ENCODE data around the gene ERFE. TPM values are rescaled to one million over a fixed set of nuclear protein-coding genes. Genes with fewer than 3 reads are reported as not detected.
A peak's percentile ranks its signal among the peaks of the same experiment; 100 is the strongest.

ERFE gene
- total RNA-seq, 1 donor from 2014 or later: not detected

DNA sequence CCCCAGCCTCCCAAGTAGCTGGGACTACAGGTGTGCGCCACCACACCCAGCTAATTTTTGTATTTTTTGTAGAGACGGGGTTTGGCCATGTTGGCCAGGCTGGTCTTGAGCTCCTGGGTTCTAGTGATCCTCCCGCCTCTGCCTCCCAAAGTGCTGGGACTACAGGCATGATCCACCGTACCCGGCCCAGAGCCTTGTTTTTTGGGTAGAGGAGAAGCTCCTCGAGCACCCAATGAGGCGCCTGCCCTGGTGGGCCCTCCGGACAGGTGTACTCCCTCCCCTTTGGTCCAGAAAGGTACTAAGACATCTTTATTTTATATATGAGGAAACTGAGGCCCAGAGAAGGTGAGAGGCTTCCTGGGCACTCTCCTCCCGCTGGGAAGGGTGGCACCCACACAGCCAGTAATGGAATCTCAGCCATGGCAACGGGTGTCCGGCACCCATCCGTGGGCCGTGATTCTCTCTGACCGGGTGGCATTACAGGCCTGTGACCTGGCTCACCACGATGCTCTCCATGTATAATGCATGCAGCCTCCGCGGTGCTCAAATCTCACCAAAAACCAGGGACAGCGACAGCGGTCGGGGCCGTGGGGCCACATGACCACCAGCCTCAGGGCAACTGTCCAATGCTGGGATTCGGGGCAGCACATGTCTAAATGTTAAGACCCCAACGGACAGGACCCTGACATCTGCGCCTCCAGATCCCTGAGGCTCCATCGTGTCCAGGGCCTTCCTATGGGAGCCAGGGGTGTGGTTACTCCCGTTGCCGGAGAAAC lies 37.1 kb upstream of the ERFE start:
- ATAC-seq (no peak), DNase-seq (peak; percentile 42)
- Histone ChIP-seq H3K27me3 (ENCODE audit: low read depth) (peaks cover 17% of the 10 kb centered on the region), H3K36me3 (no peaks in the 10 kb centered on the region), H3K4me3 (no peak overlapping the region), H3K27ac (no peak overlapping the region), H3K9me3 (no peaks in the 10 kb centered on the region), H3K4me1 (no peaks in the 10 kb centered on the region)
- intact Hi-C loops (cut with DNase I): no loop called here
- no peak for TF ChIP-seq CTCF (IDR thresholded peaks at IDR 0.05)

GRCh38 chr2:238122287-238123217 lies 36.2 kb upstream of the ERFE start:
- intact Hi-C loops (cut with DNase I): no loop called here
- Histone ChIP-seq H3K4me3 (no peak overlapping the region), H3K9me3 (no peaks in the 10 kb centered on the region), H3K4me1 (no peaks in the 10 kb centered on the region), H3K27me3 (ENCODE audit: low read depth) (peaks cover 14% of the 10 kb centered on the region), H3K27ac (no peak overlapping the region), H3K36me3 (no peaks in the 10 kb centered on the region)
- TF ChIP-seq CTCF (IDR thresholded peaks at IDR 0.05): no peak
- ATAC-seq (no peak), DNase-seq (peak; percentile 45)

GRCh38 chr2:238123218-238123971 lies 35.4 kb upstream of the ERFE start:
- Histone ChIP-seq H3K36me3 (no peaks in the 10 kb centered on the region), H3K9me3 (no peaks in the 10 kb centered on the region), H3K27me3 (ENCODE audit: low read depth) (peaks cover 14% of the 10 kb centered on the region), H3K4me1 (no peaks in the 10 kb centered on the region), H3K27ac (no peak overlapping the region), H3K4me3 (no peak overlapping the region)
- intact Hi-C loops (cut with DNase I): no loop called here
- DNase-seq (peak; percentile 41), ATAC-seq (no peak)
- TF ChIP-seq CTCF (IDR thresholded peaks at IDR 0.05): no peak

GRCh38 chr2:238123991-238124470 lies 34.7 kb upstream of the ERFE start:
- H3K9me3 ChIP-seq: no peaks in the 10 kb centered on the region
- TF ChIP-seq CTCF (IDR thresholded peaks at IDR 0.05): no peak
- H3K4me1 ChIP-seq: no peaks in the 10 kb centered on the region
- intact Hi-C loops (cut with DNase I): no loop called here
- H3K27ac ChIP-seq: no peak overlapping the region
- H3K27me3 ChIP-seq (ENCODE audit: low read depth): peaks cover 14% of the 10 kb centered on the region
- no peak overlapping the region for H3K4me3 ChIP-seq
- DNase-seq: peak; percentile 24
- no peak for ATAC-seq
- no peaks in the 10 kb centered on the region for H3K36me3 ChIP-seq

DNA sequence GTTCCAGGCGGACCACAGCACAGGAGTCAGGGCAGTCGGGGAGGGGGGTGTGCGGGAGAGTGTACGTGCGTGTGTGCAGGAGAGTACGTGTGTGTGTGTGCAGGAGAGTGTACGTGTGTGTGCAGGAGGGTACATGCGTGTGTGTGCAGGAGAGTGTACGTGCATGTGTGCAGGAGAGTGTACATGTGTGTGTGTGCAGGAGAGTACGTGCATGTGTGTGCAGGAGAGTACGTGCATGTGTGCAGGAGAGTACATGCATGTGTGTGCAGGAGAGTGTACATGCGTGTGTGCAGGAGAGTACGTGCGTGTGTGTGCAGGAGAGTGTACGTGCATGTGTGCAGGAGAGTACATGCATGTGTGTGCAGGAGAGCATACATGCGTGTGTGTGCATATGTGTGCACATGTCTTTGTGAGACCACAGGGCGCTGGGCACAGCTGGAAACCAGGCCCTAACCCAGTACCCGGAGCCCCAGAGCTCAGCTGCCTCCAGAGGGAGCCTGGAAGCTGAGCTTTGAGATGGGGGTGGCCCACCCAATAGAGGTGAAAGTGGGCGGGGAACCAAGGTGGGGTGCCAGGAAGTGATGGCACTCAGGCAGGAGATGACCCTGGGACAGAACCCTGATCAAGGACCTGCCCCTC lies 34.2 kb upstream of the ERFE start:
- H3K4me3 ChIP-seq: no peak overlapping the region
- H3K9me3 ChIP-seq: no peaks in the 10 kb centered on the region
- intact Hi-C loops (cut with DNase I): no loop called here
- TF ChIP-seq CTCF (IDR thresholded peaks at IDR 0.05): no peak
- DNase-seq (peak; percentile 28), ATAC-seq (no peak)
- peaks cover 14% of the 10 kb centered on the region for H3K27me3 ChIP-seq (ENCODE audit: low read depth)
- no peaks in the 10 kb centered on the region for H3K36me3 ChIP-seq
- no peak overlapping the region for H3K27ac ChIP-seq
- H3K4me1 ChIP-seq: no peaks in the 10 kb centered on the region

Measured in lower lobe of right lung (tissue), 2 donors.